ENCODE measurements around the gene HSDL1.

GRCh38 chr16:84117494-84117843 is 27.5 kb downstream of the HSDL1 start:
- TF ChIP-seq POLR2AphosphoS5 (IDR thresholded peaks at IDR 0.05; ENCODE audit: insufficient read depth, low read depth, low read length) (no peak), CTCF (IDR thresholded peaks at IDR 0.05; ENCODE audit: extremely low read depth in 1 of 2, insufficient read depth in 1 of 2, low read depth in 1 of 2, low read length in 2 of 2) (no peak), POLR2A (IDR thresholded peaks at IDR 0.05; ENCODE audit: low read depth, low read length) (no peak), FOS (IDR thresholded peaks at IDR 0.05; ENCODE audit: borderline replicate concordance, insufficient read depth, low read length) (no peak), EZH2 (IDR thresholded peaks at IDR 0.05; ENCODE audit: borderline replicate concordance, low read depth, low read length, severe bottlenecking) (no peak)
